HL-60 (cell line): ENCODE results near the gene ZNF548.

ENCODE experiments used
- DNase-seq, 2 experiments: peaks; one replicate each; pipeline ENCODE4 v3.0.0-alpha.2; 2010 to 2020; ENCODE audit warnings: low read depth in 1 of 2, low spot score in 1 of 2
- H3K27ac ChIP-seq: fragments of 250-450 bp; sonication (Bioruptor Pico); replicated peaks from 2 replicates; pipeline ENCODE4 v1.5.1; 2020; ENCODE audit warnings: mild to moderate bottlenecking, moderate library complexity
- H3K27me3 ChIP-seq: fragments of 250-450 bp; sonication (Bioruptor Pico); 2 replicates; pipeline ENCODE4 v1.5.1; 2021; ENCODE audit warnings: mild to moderate bottlenecking, moderate library complexity; ENCODE audit not compliant: insufficient read depth, poor library complexity, severe bottlenecking
- H3K4me3 ChIP-seq: replicated peaks from 2 replicates; pipeline ENCODE4 v1.5.1; 2011; ENCODE audit warnings: mild to moderate bottlenecking, control low read depth, low read length; ENCODE audit not compliant: insufficient read depth
- GABPA ChIP-seq: IDR thresholded peaks from 2 replicates; pipeline ENCODE4 v1.6.1; 2012; ENCODE audit warnings: low read depth
- POLR2AphosphoS5 ChIP-seq: IDR thresholded peaks from 2 replicates; pipeline ENCODE4 v1.6.1; 2012; ENCODE audit warnings: low read depth
- SPI1 ChIP-seq: IDR thresholded peaks from 2 replicates; pipeline ENCODE4 v1.6.1; 2012; ENCODE audit warnings: low read depth, mild to moderate bottlenecking, borderline replicate concordance
- long read RNA-seq: library from polyadenylated mRNA; unstranded; transcript quantifications from one replicate; pipeline ENCODE4 v2.0.0, GENCODE V29; 2020
- TF ChIP-seq, protein P1 (sequence below): IDR thresholded peaks from 2 replicates; pipeline ENCODE4 v1.6.1; 2012; ENCODE audit warnings: low read depth; ENCODE audit not compliant: insufficient replicate concordance
- TF ChIP-seq, protein P2 (sequence below): IDR thresholded peaks from one replicate; pipeline ENCODE4 v1.5.1; 2011; ENCODE audit warnings: low read length, control low read depth, inconsistent platforms; ENCODE audit not compliant: insufficient read depth

Gene ZNF548
- long read RNA-seq, transcript ZNF548-201 (4 exons, 2,115 nt) = major isoform, 32 of 34 reads
- long read RNA-seq, partial matches to known transcripts = 1 of 34 reads
- long read RNA-seq, other reads (novel, unspliced or antisense) = 1 of 34 reads

DNA sequence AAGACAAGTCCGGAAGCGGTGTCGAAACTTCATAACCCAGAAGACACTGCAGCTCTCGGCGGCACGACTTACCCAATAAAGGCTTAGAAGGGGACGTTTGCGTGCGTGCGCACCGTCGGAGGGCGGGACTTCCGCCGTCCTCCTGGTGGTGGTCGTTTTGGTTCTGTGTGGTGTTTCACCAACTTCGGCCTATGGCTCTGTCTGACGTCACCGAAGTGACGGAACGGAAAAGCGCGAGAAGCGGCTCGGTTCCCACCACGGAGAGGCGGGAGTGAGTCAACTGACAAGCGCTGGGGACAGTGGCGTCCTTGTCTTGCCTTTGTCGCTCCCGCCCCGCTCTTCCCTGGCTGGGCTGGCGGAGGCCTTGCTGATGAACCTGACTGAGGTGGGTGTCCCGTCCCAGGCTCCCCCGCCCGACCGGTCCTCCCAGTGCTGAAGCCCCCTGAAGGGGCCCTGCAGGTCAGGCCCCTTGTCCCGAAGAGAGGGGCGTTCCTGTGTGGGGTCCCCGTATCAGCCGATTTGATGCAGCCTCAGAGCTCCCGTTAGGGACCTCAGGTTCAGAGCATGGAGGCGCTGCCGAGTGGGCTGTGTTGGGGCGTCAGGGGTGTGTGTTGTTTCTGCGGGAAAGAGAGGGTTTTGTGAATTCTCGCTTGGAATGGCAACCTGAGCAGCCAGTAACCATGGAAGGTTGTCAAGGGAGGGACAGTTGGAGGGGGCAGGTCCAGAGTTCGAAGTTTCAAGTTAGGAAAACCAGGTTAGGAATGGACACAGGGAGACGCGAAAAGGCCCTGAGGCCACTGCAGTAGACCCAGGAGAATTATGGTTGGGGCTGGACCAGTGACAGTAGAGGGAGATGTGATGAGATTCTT is at the start of gene ZNF548:
TSS of gene ZNF548 (plus strand) at position 125 of the 869 bp plus-strand sequence. CDS start at position 371, 246 bp downstream.
- peak; percentile 98 to 99 for DNase-seq
- Histone ChIP-seq H3K4me3 (peak within 1 kb of the TSS; percentile 86), H3K27ac (peak within 1 kb of the TSS; percentile 84), H3K27me3 (no peaks in the 10 kb centered on the region)
- TF ChIP-seq, protein P1, sequence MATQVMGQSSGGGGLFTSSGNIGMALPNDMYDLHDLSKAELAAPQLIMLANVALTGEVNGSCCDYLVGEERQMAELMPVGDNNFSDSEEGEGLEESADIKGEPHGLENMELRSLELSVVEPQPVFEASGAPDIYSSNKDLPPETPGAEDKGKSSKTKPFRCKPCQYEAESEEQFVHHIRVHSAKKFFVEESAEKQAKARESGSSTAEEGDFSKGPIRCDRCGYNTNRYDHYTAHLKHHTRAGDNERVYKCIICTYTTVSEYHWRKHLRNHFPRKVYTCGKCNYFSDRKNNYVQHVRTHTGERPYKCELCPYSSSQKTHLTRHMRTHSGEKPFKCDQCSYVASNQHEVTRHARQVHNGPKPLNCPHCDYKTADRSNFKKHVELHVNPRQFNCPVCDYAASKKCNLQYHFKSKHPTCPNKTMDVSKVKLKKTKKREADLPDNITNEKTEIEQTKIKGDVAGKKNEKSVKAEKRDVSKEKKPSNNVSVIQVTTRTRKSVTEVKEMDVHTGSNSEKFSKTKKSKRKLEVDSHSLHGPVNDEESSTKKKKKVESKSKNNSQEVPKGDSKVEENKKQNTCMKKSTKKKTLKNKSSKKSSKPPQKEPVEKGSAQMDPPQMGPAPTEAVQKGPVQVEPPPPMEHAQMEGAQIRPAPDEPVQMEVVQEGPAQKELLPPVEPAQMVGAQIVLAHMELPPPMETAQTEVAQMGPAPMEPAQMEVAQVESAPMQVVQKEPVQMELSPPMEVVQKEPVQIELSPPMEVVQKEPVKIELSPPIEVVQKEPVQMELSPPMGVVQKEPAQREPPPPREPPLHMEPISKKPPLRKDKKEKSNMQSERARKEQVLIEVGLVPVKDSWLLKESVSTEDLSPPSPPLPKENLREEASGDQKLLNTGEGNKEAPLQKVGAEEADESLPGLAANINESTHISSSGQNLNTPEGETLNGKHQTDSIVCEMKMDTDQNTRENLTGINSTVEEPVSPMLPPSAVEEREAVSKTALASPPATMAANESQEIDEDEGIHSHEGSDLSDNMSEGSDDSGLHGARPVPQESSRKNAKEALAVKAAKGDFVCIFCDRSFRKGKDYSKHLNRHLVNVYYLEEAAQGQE = no peak
- peak; percentile 72 for TF ChIP-seq POLR2AphosphoS5
- TF ChIP-seq SPI1 = no peak
- peak; percentile 87 for TF ChIP-seq GABPA
- TF ChIP-seq, protein P2, sequence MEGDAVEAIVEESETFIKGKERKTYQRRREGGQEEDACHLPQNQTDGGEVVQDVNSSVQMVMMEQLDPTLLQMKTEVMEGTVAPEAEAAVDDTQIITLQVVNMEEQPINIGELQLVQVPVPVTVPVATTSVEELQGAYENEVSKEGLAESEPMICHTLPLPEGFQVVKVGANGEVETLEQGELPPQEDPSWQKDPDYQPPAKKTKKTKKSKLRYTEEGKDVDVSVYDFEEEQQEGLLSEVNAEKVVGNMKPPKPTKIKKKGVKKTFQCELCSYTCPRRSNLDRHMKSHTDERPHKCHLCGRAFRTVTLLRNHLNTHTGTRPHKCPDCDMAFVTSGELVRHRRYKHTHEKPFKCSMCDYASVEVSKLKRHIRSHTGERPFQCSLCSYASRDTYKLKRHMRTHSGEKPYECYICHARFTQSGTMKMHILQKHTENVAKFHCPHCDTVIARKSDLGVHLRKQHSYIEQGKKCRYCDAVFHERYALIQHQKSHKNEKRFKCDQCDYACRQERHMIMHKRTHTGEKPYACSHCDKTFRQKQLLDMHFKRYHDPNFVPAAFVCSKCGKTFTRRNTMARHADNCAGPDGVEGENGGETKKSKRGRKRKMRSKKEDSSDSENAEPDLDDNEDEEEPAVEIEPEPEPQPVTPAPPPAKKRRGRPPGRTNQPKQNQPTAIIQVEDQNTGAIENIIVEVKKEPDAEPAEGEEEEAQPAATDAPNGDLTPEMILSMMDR = no peak

DNA sequence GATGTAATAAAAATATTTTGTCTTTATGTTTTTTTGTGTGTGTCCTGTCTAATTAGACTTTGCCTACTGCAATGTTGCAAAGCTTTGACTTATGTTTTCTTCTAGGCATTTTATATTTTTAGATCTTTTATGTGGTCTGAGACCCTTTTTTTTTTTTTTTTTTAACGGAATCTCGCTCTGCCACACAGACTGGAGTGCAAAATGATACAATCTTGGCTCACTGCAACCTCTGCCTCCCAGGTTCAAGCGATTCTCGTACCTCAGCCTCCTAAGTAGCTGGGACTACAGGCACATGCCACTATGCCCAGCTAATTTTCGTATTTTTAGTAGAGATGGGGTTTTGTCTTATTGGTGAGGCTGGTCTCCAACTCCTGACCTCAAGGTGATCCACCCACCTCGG is 47.1 kb upstream of the ZNF548 start:
- DNase-seq = no peak
- no peak overlapping the region for H3K27ac ChIP-seq
- no peaks in the 10 kb centered on the region for H3K27me3 ChIP-seq
- H3K4me3 ChIP-seq = no peak overlapping the region
- TF ChIP-seq POLR2AphosphoS5 (no peak), SPI1 (no peak), GABPA (no peak)
- TF ChIP-seq, protein P1 = no peak
- TF ChIP-seq, protein P2 = no peak

DNA sequence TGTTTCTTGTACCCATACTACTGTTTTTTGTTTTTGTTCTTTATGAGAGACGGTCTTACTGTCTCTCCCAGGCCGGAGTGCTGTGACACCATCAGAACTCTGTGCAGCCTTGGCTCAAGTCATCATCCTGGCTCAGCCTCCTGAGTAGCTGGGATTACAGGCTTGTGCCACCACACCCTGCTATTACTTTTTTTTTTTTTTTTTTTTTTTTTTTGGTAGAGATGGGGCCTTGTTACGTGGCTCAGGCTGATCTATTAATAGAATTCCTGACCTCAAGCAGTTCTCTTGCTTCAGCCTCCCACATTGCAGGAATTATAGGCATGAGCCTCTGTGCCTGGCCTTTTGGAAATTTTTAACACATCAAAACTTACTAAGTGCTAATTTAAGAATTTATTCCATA is 41.5 kb upstream of the ZNF548 start:
- Histone ChIP-seq H3K27me3 (no peaks in the 10 kb centered on the region), H3K27ac (no peak overlapping the region), H3K4me3 (no peak overlapping the region)
- TF ChIP-seq, protein P1 = no peak
- no peak for TF ChIP-seq GABPA
- no peak for TF ChIP-seq SPI1
- TF ChIP-seq, protein P2 = no peak
- no peak for TF ChIP-seq POLR2AphosphoS5
- no peak for DNase-seq
